AG04449 (cell line): ENCODE measurements around the gene OLFM4.
"Not testable (repeated sequence)": the region's sequence is repeated elsewhere in the genome, so short reads cannot be mapped to it uniquely, and the experiment has no call there.

Source experiments
- CTCF ChIA-PET: fragments of 350-600 bp; formaldehyde crosslinking; extraction: SDS; loops from one replicate; lab custom pipeline; 2021; ENCODE audit warnings: antibody characterized with exemption; lab: Yijun Ruan, JAX
- POLR2A ChIA-PET: fragments of 400-600, 350-600 bp; formaldehyde crosslinking; extraction: SDS; loops from one replicate; lab custom pipeline; 2020; ENCODE audit warnings: antibody characterized with exemption, inconsistent platforms; lab: Yijun Ruan, JAX
- DNase-seq: peaks from one replicate; pipeline ENCODE4 v3.0.0-alpha.2; 2010; ENCODE audit warnings: low read depth, low spot score
- H3K4me3 ChIP-seq: 2 replicates; pipeline ENCODE4 v1.5.1; 2011; ENCODE audit warnings: low read depth, mild to moderate bottlenecking, control low read depth, low read length
- CTCF ChIP-seq: IDR thresholded peaks from one replicate; pipeline ENCODE4 v1.5.1; 2011; ENCODE audit warnings: mild to moderate bottlenecking, moderate library complexity, low read length, control low read depth, inconsistent platforms; ENCODE audit not compliant: insufficient read depth; ENCODE audit errors: missing control alignments

The OLFM4 gene

DNA sequence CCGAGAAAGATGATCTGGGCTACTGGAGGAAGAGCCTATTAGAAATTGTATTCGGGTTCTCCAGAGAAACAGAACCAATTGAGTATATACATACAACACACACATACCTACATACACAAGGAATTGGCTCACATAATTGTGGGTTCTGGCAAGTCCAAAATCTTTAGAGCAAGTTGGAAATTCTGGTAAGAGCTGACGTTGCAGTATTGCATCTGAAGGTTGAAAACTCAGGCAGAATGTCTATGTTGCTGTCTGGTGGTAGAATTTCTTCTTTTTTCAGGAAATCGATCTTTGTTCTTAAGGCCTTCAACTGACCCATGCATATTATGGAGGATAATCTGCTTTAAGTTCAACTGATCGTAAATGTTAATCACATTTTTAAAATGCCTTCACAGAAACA lies 15.5 kb upstream of the OLFM4 start:
- CTCF ChIA-PET: no interaction called here
- POLR2A ChIA-PET: interaction anchor here (0.6 kb wide), 1 partner anchor 34 kb away, joined by 4 read pairs; no protein-coding TSS in a partner anchor
- no peak overlapping the region for H3K4me3 ChIP-seq
- no peak for TF ChIP-seq CTCF
- DNase-seq: no peak

GRCh38 chr13:53014018-53014417 lies 14.6 kb upstream of the OLFM4 start:
- H3K4me3 ChIP-seq, CTCF ChIA-PET, DNase-seq, POLR2A ChIA-PET: not testable (repeated sequence)

- no peak for TF ChIP-seq CTCF
- CTCF ChIA-PET: no interaction called here
- H3K4me3 ChIP-seq: no peak overlapping the region
- POLR2A ChIA-PET: no interaction called here
- no peak for DNase-seq
Observed at GRCh38 chr13:53014495-53015443, 13.8 kb upstream of the OLFM4 start.

- DNase-seq: no peak
- no peak for TF ChIP-seq CTCF
- H3K4me3 ChIP-seq: no peak overlapping the region
- CTCF ChIA-PET: no interaction called here
- POLR2A ChIA-PET: no interaction called here
Observed at GRCh38 chr13:53015971-53016370, 12.6 kb upstream of the OLFM4 start.

DNA sequence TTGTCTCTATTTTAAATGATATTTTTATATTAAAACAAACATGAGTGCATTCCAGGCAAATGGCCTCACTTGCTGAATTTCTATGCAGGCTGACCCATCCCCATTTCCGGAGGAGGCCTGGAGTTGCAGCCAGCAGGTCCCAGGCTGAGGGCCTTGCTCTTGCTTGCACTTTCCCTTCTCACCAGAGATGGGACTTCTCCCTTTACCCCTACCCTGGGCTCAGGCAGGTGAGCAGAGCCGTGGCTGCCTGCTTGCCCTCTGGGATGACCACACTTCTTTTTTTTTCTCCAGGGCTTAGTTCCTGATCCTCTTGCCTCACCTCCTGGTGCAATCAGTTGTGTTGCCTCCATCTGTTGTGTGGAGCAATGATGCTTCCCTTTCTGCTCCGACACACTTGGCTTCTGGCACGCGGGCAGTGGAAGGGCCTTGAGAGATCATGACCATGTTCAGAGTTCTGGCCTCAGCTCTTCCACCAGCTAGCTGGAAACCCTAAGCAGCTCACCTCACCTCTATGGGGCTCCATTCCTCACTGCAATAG lies 11.1 kb upstream of the OLFM4 start:
- DNase-seq: no peak

More for the DNA sequence above, 11.1 kb upstream of the OLFM4 start:
- no peak for TF ChIP-seq CTCF
- POLR2A ChIA-PET: no interaction called here
- CTCF ChIA-PET: no interaction called here
- H3K4me3 ChIP-seq: no peak overlapping the region
